ENCODE measurements around the gene METTL22.

DNA sequence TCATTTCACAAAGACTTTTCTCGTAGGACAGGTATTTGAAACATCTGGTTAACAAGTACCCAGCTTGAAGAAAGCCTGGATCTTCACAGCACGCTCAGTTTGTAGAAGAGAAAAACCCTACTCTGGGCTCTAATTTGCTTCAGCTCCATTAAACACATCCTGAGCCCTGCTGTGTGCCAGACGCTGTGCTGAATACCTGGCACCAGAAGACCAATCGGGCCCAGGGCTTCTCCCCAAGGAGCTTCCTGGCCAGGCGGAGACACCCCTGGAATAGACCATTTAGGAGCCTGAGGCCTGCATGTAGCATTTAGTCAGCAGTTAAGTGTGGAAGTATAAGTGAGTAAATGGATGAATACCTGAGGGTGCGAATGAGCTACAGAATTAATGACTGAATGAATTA is 44.0 kb downstream of the METTL22 start:
- TF ChIP-seq, protein P1, sequence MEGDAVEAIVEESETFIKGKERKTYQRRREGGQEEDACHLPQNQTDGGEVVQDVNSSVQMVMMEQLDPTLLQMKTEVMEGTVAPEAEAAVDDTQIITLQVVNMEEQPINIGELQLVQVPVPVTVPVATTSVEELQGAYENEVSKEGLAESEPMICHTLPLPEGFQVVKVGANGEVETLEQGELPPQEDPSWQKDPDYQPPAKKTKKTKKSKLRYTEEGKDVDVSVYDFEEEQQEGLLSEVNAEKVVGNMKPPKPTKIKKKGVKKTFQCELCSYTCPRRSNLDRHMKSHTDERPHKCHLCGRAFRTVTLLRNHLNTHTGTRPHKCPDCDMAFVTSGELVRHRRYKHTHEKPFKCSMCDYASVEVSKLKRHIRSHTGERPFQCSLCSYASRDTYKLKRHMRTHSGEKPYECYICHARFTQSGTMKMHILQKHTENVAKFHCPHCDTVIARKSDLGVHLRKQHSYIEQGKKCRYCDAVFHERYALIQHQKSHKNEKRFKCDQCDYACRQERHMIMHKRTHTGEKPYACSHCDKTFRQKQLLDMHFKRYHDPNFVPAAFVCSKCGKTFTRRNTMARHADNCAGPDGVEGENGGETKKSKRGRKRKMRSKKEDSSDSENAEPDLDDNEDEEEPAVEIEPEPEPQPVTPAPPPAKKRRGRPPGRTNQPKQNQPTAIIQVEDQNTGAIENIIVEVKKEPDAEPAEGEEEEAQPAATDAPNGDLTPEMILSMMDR (IDR thresholded peaks at IDR 0.05) = no peak
- TF ChIP-seq POLR2A (IDR thresholded peaks at IDR 0.05) = no peak

Data from body of pancreas (tissue), 4 donors.